Mesodermal cell (in vitro differentiated cells): ENCODE measurements around the gene SBK1.

ENCODE experiments used
- H3K27ac ChIP-seq: 2 replicates; pipeline ENCODE4 v1.7.0; 2013; ENCODE audit warnings: mild to moderate bottlenecking, low read depth, low read length, moderate library complexity; ENCODE audit not compliant: severe bottlenecking
- H3K36me3 ChIP-seq: 2 replicates; pipeline ENCODE4 v1.7.1; 2013; ENCODE audit warnings: mild to moderate bottlenecking, low read length, moderate library complexity; ENCODE audit not compliant: control insufficient read depth, insufficient read depth
- H3K4me1 ChIP-seq: one replicate; pipeline ENCODE4 v1.7.1; 2013; ENCODE audit warnings: mild to moderate bottlenecking, low read length; ENCODE audit not compliant: insufficient read depth, control insufficient read depth, poor library complexity, severe bottlenecking
- H3K4me3 ChIP-seq: 2 replicates; pipeline ENCODE4 v1.7.0; 2013; ENCODE audit warnings: low read length, control low read depth, mild to moderate bottlenecking; ENCODE audit not compliant: insufficient read depth, poor library complexity, severe bottlenecking; ENCODE audit errors: extremely low read depth
- H3K9me3 ChIP-seq: 2 replicates; pipeline ENCODE4 v1.7.1; 2013; ENCODE audit warnings: mild to moderate bottlenecking, low read length, moderate library complexity; ENCODE audit not compliant: control insufficient read depth
- WGBS, 2 experiments: methylation state at CpG; one replicate each; pipeline ENCODE4 v1.1.5; 2013; ENCODE audit warnings: missing lambda C conversion rate in 2 of 2; ENCODE audit not compliant: insufficient coverage in 2 of 2; 5-methylcytosine and 5-hydroxymethylcytosine counted together

The SBK1 gene

DNA sequence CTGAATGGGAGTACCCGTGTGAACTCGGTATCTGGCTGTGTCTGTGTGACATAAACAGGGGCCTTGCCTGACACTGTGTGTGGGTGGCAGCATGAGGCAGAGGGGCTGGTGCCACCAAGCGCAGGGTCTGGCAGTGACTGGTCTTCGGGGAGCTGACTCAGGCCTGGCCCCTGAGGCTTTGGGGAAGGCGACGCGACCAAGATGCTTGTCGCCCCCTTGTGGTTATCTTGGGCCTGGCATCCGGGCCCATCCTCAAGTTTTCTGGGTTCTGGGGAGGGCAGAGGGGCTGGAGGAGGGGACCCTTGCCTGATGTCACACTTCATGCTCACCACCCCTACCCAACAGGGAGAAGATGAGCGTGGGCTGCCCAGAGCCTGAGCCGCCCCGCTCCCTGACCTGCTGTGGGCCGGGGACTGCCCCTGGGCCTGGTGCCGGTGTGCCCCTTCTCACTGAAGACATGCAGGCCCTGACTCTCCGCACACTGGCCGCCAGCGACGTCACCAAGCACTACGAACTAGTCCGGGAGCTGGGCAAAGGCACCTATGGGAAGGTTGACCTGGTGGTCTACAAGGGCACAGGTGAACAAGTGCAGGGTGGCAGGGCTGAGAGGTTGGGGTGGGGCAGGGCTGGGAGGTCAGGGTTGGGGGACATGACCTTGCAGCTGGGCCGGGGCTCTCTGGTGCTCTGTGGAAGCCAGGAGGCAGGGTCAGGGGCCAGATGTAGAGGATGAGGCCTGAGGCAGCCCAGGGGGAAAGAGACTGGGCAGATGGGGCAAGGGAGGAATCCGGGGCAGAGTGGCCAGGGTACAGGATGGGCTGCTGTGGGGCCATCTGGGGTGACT lies 24.9 kb downstream of the SBK1 start:
- 70 to 75% methylated on average over 16 to 18 of the region's 22 CpGs for WGBS, 2 experiments
- H3K4me3 ChIP-seq, result no peak overlapping the region
- no peak overlapping the region for H3K27ac ChIP-seq
- H3K9me3 ChIP-seq, result no peaks in the 10 kb centered on the region
- peaks cover 4% of the 10 kb centered on the region for H3K36me3 ChIP-seq
- no peaks in the 10 kb centered on the region for H3K4me1 ChIP-seq

DNA sequence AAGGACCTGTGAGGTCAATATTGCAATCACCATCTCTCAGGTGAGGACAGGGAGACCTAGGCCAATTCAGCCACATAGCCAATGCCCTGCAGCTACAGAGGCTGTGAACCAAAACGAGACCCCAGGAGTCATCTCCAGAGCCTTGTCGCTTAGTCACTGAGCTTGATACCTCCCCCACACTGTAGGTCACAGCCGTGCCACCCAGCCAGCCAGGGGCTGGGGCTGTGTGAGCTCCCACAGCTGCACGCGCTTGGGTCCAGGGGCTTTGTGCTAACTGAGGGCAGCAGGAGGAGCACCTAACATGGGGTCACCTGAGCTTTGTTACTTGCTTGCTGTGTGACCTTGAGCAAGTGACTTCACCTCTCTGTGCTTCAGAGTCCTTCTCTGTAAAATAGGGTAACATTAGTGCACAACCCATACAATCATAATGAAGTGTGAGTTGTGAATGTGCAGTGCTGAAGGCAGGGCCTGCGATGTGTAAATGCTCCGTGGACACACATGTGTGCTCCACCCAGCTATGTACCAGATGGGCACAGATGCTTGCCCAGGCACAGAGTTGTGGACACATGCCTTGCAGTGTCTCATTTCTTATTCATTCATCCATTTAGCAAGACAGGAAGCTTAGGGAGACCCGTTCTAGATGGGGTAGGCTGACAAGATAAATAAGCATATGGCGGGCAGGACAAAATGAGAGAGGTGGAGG lies 25.9 kb downstream of the SBK1 start:
- 91 to 92% methylated on average over 6 to 8 of the region's 9 CpGs for WGBS, 2 experiments
- Histone ChIP-seq H3K4me1 (no peaks in the 10 kb centered on the region), H3K4me3 (no peak overlapping the region), H3K9me3 (no peaks in the 10 kb centered on the region), H3K36me3 (peaks cover 4% of the 10 kb centered on the region), H3K27ac (no peak overlapping the region)

DNA sequence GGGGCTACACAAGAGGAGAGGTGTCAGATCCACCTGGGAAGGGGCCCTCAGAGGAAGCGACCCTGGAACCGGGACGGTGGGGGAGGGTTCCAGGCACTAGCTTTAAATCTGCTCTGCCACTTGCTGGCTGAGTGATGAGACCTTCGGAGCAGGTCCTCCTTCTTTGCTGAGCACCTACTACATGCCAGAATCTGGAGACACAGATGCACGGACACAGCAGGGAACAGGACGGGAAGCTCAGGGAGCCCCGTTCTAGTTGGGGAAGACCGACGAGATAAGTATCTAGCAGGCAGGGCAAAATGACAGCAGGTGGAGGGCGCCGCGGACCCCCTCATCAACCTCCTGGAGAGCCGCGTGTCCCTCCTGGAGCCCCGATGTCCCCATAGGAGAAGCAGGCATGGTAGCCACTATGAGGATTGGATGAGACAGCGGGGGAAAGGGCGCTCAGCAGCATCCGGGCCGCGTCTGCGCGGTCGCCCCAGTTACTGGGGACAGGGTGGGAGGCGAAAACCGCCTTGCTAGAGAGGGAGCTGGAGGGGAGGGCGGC lies 27.2 kb downstream of the SBK1 start:
- Histone ChIP-seq H3K27ac (no peak overlapping the region), H3K4me3 (no peak overlapping the region), H3K36me3 (peaks cover 4% of the 10 kb centered on the region), H3K9me3 (no peaks in the 10 kb centered on the region), H3K4me1 (no peaks in the 10 kb centered on the region)
- 92 to 94% methylated on average over 26 of the region's 26 CpGs for WGBS, 2 experiments

DNA sequence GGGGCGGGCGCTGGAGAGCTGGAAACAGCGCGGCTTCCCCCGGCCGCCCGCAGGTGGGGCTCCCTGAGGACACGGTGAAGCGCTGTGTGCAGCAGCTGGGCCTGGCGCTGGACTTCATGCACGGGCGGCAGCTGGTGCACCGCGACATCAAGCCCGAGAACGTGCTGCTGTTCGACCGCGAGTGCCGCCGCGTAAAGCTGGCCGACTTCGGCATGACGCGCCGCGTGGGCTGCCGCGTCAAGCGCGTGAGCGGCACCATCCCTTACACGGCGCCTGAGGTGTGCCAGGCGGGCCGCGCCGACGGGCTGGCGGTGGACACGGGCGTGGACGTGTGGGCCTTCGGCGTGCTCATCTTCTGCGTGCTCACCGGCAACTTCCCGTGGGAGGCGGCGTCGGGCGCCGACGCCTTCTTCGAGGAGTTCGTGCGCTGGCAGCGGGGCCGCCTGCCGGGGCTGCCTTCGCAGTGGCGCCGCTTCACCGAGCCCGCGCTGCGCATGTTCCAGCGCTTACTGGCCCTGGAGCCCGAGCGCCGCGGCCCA lies 27.8 kb downstream of the SBK1 start:
- Histone ChIP-seq H3K4me1 (no peaks in the 10 kb centered on the region), H3K4me3 (no peak overlapping the region), H3K27ac (no peak overlapping the region), H3K9me3 (no peaks in the 10 kb centered on the region), H3K36me3 (peaks cover 4% of the 10 kb centered on the region)
- 95% methylated on average over 66 to 73 of the region's 73 CpGs for WGBS, 2 experiments

DNA sequence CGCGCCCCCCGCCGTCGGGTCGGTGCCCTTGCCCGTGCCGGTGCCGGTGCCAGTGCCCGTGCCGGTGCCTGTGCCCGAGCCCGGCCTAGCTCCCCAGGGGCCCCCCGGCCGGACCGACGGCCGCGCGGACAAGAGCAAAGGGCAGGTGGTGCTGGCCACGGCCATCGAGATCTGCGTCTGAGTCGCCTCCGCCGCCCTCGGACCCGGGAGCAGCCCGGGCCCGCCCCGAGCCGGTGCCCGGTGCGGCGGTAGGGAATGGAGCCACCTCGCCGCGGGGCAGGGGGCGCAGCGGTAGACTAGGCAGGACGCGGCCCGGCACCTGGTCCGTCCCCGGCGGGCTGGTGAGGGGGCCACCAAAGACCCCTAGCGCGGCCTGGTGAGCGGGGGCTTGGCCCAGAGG lies 28.4 kb downstream of the SBK1 start:
- Histone ChIP-seq H3K9me3 (no peaks in the 10 kb centered on the region), H3K4me3 (no peak overlapping the region), H3K36me3 (peaks cover 4% of the 10 kb centered on the region), H3K27ac (no peak overlapping the region), H3K4me1 (no peaks in the 10 kb centered on the region)
- WGBS, 2 experiments, result 96 to 97% methylated on average over 37 to 38 of the region's 49 CpGs

DNA sequence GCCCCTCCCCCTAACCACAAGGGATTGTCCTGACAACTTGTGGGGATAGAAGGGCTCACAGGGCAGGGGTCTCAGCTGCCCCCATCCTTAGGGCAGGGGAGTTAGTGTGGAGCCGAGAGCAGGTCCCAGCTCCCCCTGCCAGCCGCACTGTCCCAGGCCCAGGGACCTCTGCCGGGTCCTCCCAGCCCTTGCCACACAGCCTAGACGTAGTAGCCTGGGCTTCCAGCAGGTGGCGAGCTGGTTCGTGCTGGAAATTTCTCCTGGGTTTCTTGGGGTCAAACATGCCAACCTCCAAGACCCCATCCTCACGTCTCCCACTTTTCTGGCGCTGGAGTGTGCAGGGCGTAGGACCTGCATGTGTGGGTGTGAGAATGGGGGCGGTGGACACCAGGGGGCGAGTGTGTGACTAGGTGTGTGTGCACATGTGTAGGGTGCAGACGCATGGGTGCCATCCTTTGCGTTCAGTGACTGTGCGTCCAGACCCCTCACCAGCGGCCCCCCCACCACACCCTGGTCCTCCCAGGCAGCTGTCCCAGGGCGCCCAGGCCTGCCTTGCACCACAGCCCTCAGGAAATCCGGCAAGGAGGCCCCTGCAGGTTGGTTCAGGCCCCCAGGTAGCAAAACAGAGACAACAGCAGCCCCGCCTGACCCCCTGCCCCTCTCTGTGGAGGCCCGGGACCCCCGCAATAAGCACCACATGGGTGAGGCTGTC lies 29.5 kb downstream of the SBK1 start:
- Histone ChIP-seq H3K9me3 (no peaks in the 10 kb centered on the region), H3K27ac (no peak overlapping the region), H3K4me3 (no peak overlapping the region), H3K36me3 (peaks cover 4% of the 10 kb centered on the region), H3K4me1 (no peaks in the 10 kb centered on the region)
- 69 to 74% methylated on average over 6 to 16 of the region's 20 CpGs for WGBS, 2 experiments

DNA sequence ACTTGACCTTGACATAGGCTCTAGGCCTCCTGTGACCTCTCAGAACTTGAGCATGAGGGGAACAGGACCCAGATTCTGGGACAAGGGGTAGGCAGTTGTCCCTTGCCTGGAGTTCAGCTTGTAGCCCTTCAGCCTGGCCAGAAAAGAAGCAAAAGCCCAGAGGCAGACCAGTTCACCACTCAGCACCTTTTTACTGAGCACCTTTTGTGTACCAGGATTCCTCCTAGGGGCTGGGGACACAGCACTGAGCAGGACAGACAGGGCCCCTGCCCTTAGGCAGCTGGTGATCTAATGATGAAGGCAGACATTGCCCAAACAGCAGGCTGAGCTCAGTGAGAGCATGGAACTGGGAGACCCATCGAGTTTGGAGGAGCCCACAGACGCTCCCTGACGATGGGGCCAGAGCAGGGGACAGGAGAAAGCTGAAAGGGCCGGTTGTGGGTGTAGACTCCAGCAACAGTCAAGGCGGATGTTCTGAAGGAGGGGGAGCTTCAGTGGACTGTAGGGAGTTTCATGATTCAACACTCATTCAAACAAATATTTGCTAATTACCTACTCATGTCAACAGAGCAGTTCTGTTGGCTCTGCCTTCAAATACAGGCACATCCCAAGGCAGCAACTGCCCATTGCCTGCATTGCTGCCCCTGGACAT lies 32.0 kb downstream of the SBK1 start:
- no peak overlapping the region for H3K27ac ChIP-seq
- peaks cover 4% of the 10 kb centered on the region for H3K36me3 ChIP-seq
- 100% methylated on average over 2 of the region's 5 CpGs; no CpG with 5 or more reads in 1 of the 2 experiments for WGBS, 2 experiments
- H3K9me3 ChIP-seq, result no peaks in the 10 kb centered on the region
- no peak overlapping the region for H3K4me3 ChIP-seq
- no peaks in the 10 kb centered on the region for H3K4me1 ChIP-seq

DNA sequence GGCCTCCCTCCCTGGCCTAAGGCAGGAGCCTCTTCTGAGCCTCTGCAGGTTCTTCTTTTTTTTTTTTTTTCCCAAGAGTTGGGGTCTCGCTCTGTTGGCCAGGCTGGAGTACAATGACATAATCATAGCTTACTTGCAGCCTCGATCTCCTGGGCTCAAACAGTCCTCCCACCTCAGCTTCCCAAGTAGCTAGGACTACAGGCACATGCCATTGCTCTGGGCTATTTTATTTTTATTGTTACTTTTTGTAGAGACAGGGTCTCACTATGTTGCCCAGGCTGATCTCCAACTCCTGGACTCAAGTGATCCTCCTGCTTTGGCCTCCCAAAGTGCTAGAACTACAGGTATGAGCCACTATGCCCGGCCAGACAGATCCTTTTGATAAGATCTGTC lies 32.6 kb downstream of the SBK1 start:
- no peak overlapping the region for H3K4me3 ChIP-seq
- H3K27ac ChIP-seq, result no peak overlapping the region
- WGBS, 2 experiments, result 83 to 97% methylated on average over 1 to 2 of the region's 3 CpGs
- H3K9me3 ChIP-seq, result no peaks in the 10 kb centered on the region
- no peaks in the 10 kb centered on the region for H3K4me1 ChIP-seq
- H3K36me3 ChIP-seq, result no peaks in the 10 kb centered on the region

DNA sequence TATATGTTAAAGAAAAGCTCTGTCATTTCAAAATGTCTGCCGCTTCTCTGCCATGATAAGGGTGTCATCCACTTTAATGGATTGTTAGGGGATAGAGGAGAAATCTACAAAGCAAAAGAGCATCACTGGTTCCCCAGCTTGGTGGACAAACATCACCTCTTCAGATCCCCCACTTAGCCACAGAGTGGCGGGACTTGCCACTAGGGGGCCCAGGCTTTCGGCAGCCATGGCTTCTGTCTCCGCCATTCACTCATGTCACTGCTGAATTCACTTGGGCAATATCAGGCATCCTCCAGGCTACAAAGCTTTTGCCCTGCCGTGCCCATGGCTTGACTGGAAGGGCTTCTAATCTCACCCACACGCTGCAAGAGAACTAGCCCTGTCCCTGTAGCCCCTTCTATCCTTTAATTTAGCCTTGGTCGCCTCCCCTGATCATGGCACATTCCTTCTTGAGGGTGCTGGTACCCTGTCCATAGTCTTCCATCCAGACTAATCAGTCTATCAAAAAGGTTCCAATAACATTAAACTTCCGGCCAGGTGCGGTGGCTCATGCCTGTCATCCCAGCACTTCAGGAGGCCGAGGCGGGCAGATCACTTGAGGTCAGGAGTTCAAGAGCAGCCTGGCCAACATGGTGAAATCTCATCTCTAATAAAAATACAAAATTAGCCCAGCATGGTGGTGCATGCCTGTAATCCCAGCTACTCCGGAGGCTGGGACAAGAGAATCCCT lies 34.7 kb downstream of the SBK1 start:
- Histone ChIP-seq H3K4me3 (no peak overlapping the region), H3K4me1 (no peaks in the 10 kb centered on the region), H3K36me3 (no peaks in the 10 kb centered on the region), H3K27ac (no peak overlapping the region), H3K9me3 (no peaks in the 10 kb centered on the region)
- WGBS, 2 experiments, result 49 to 59% methylated on average over 11 to 12 of the region's 12 CpGs
